Stimulated activated CD4-positive, alpha-beta T cell treated with anti-CD3 and anti-CD28 coated beads, Interleukin-15, amount 100 ng/mL, for 1 hour (primary cell): Measurements from ENCODE around the gene EYA4.
"Not testable (repeated sequence)": the region's sequence is repeated elsewhere in the genome, so short reads cannot be mapped to it uniquely, and the experiment has no call there.

Experiments used
- DNase-seq, 2 donors: peaks; one replicate each; pipeline ENCODE4 v3.0.0-alpha.2; 2020; ENCODE audit warnings: low read depth in 1 of 2, low spot score in 1 of 2

The EYA4 gene

GRCh38 chr6:133554121-133554520 lies 313.0 kb downstream of the EYA4 start:
- not testable (repeated sequence) for DNase-seq

- DNase-seq: no peak
These were observed 314.5 kb downstream of the EYA4 start for GRCh38 chr6:133555685-133556084.

GRCh38 chr6:133559926-133560325 lies 318.8 kb downstream of the EYA4 start:
- no peak for DNase-seq

GRCh38 chr6:133567636-133568035 lies 326.5 kb downstream of the EYA4 start:
- DNase-seq: no peak

GRCh38 chr6:133568970-133569889 lies 328.1 kb downstream of the EYA4 start:
- no peak for DNase-seq

- DNase-seq: no peak
These were observed 330.5 kb downstream of the EYA4 start for GRCh38 chr6:133571681-133572080.

GRCh38 chr6:133577851-133578250 lies 336.7 kb downstream of the EYA4 start:
- no peak for DNase-seq
